Ectodermal cell (in vitro differentiated cells): ENCODE data around the gene PIEZO2.

ENCODE experiments used
- H3K27ac ChIP-seq: 2 replicates; pipeline ENCODE4 v1.7.0; 2013; ENCODE audit warnings: mild to moderate bottlenecking, low read depth, low read length; ENCODE audit not compliant: insufficient read depth, poor library complexity, severe bottlenecking
- H3K27me3 ChIP-seq: 2 replicates; pipeline ENCODE4 v1.7.0; 2013; ENCODE audit warnings: mild to moderate bottlenecking, low read length; ENCODE audit not compliant: insufficient read depth, control insufficient read depth, poor library complexity, severe bottlenecking
- H3K36me3 ChIP-seq: one replicate; pipeline ENCODE4 v1.7.0; 2013; ENCODE audit warnings: low read length; ENCODE audit not compliant: control insufficient read depth, insufficient read depth
- H3K4me1 ChIP-seq: one replicate; pipeline ENCODE4 v1.7.0; 2013; ENCODE audit warnings: low read length; ENCODE audit not compliant: control insufficient read depth, insufficient read depth
- H3K4me3 ChIP-seq: 2 replicates; pipeline ENCODE4 v1.7.0; 2013; ENCODE audit warnings: low read depth, low read length, control low read depth; ENCODE audit not compliant: insufficient read depth
- H3K9me3 ChIP-seq: 2 replicates; pipeline ENCODE4 v1.7.0; 2013; ENCODE audit warnings: mild to moderate bottlenecking, low read length, moderate library complexity; ENCODE audit not compliant: control insufficient read depth
- WGBS, 2 experiments: methylation state at CpG; one replicate each; pipeline ENCODE4 v1.1.7; 2013; ENCODE audit warnings: missing lambda C conversion rate in 2 of 2; 5-methylcytosine and 5-hydroxymethylcytosine counted together

Gene PIEZO2

GRCh38 chr18:11020877-11021414 is 128.4 kb downstream of the PIEZO2 start:
- Histone ChIP-seq H3K36me3 (no peaks in the 10 kb centered on the region), H3K27me3 (no peaks in the 10 kb centered on the region), H3K9me3 (no peaks in the 10 kb centered on the region), H3K27ac (no peak overlapping the region), H3K4me3 (no peak overlapping the region), H3K4me1 (peaks cover 16% of the 10 kb centered on the region)
- 80 to 81% methylated on average over 5 to 6 of the region's 6 CpGs for WGBS, 2 experiments

- no peaks in the 10 kb centered on the region for H3K36me3 ChIP-seq
- peaks cover 16% of the 10 kb centered on the region for H3K4me1 ChIP-seq
- H3K9me3 ChIP-seq: no peaks in the 10 kb centered on the region
- no peak overlapping the region for H3K27ac ChIP-seq
- H3K27me3 ChIP-seq: no peaks in the 10 kb centered on the region
- no peak overlapping the region for H3K4me3 ChIP-seq
- 69 to 83% methylated on average over 2 of the region's 2 CpGs for WGBS, 2 experiments
Observed at GRCh38 chr18:11020161-11020853, 129.1 kb downstream of the PIEZO2 start.

- no peak overlapping the region for H3K4me3 ChIP-seq
- H3K9me3 ChIP-seq: no peaks in the 10 kb centered on the region
- H3K27me3 ChIP-seq: no peaks in the 10 kb centered on the region
- H3K27ac ChIP-seq: no peak overlapping the region
- H3K4me1 ChIP-seq: peaks cover 16% of the 10 kb centered on the region
- WGBS, 2 experiments: 79 to 97% methylated on average over 1 to 2 of the region's 2 CpGs
- no peaks in the 10 kb centered on the region for H3K36me3 ChIP-seq
Observed at GRCh38 chr18:11019295-11020105, 129.9 kb downstream of the PIEZO2 start.

GRCh38 chr18:11009869-11010268 is 139.5 kb downstream of the PIEZO2 start:
- H3K4me3 ChIP-seq: no peak overlapping the region
- WGBS, 2 experiments: 86 to 92% methylated on average over 3 of the region's 3 CpGs
- H3K36me3 ChIP-seq: no peaks in the 10 kb centered on the region
- H3K4me1 ChIP-seq: peaks cover 6% of the 10 kb centered on the region
- no peaks in the 10 kb centered on the region for H3K27me3 ChIP-seq
- no peaks in the 10 kb centered on the region for H3K9me3 ChIP-seq
- H3K27ac ChIP-seq: no peak overlapping the region

GRCh38 chr18:11009147-11009546 is 140.2 kb downstream of the PIEZO2 start:
- H3K27me3 ChIP-seq: no peaks in the 10 kb centered on the region
- no peak overlapping the region for H3K27ac ChIP-seq
- peaks cover 6% of the 10 kb centered on the region for H3K4me1 ChIP-seq
- H3K4me3 ChIP-seq: no peak overlapping the region
- no peaks in the 10 kb centered on the region for H3K9me3 ChIP-seq
- WGBS, 2 experiments: 85 to 92% methylated on average over 6 of the region's 6 CpGs
- no peaks in the 10 kb centered on the region for H3K36me3 ChIP-seq

- Histone ChIP-seq H3K27ac (no peak overlapping the region), H3K36me3 (no peaks in the 10 kb centered on the region), H3K27me3 (no peaks in the 10 kb centered on the region), H3K9me3 (no peaks in the 10 kb centered on the region), H3K4me1 (peaks cover 6% of the 10 kb centered on the region), H3K4me3 (no peak overlapping the region)
- 80 to 89% methylated on average over 2 to 3 of the region's 3 CpGs for WGBS, 2 experiments
Observed at GRCh38 chr18:11008505-11008904, 140.9 kb downstream of the PIEZO2 start.

- Histone ChIP-seq H3K27me3 (no peaks in the 10 kb centered on the region), H3K4me3 (no peak overlapping the region), H3K36me3 (no peaks in the 10 kb centered on the region), H3K9me3 (no peaks in the 10 kb centered on the region), H3K4me1 (peaks cover 6% of the 10 kb centered on the region), H3K27ac (peak overlapping the region; percentile 17)
- 48 to 65% methylated on average over 4 to 5 of the region's 5 CpGs for WGBS, 2 experiments
Observed at GRCh38 chr18:11005528-11005927, 143.8 kb downstream of the PIEZO2 start.

GRCh38 chr18:11004951-11005350 is 144.4 kb downstream of the PIEZO2 start:
- no peaks in the 10 kb centered on the region for H3K9me3 ChIP-seq
- H3K4me1 ChIP-seq: peaks cover 6% of the 10 kb centered on the region
- no peaks in the 10 kb centered on the region for H3K36me3 ChIP-seq
- H3K4me3 ChIP-seq: no peak overlapping the region
- H3K27ac ChIP-seq: no peak overlapping the region
- no peaks in the 10 kb centered on the region for H3K27me3 ChIP-seq

GRCh38 chr18:11004294-11004693 is 145.1 kb downstream of the PIEZO2 start:
- Histone ChIP-seq H3K4me1 (peaks cover 6% of the 10 kb centered on the region), H3K27me3 (no peaks in the 10 kb centered on the region), H3K27ac (no peak overlapping the region), H3K36me3 (no peaks in the 10 kb centered on the region), H3K9me3 (no peaks in the 10 kb centered on the region), H3K4me3 (no peak overlapping the region)
- 93 to 97% methylated on average over 1 to 3 of the region's 4 CpGs for WGBS, 2 experiments

GRCh38 chr18:11002796-11003195 is 146.6 kb downstream of the PIEZO2 start:
- Histone ChIP-seq H3K4me3 (no peak overlapping the region), H3K27ac (no peak overlapping the region), H3K27me3 (no peaks in the 10 kb centered on the region), H3K9me3 (peaks cover under 1% of the 10 kb centered on the region), H3K4me1 (peaks cover 6% of the 10 kb centered on the region), H3K36me3 (no peaks in the 10 kb centered on the region)
- 88 to 91% methylated on average over 4 of the region's 4 CpGs for WGBS, 2 experiments
